T-helper 9 cell (primary cell): ENCODE results near the gene MREG.
"Not testable (repeated sequence)": the region's sequence is repeated elsewhere in the genome, so short reads cannot be mapped to it uniquely, and the experiment has no call there.

Experiments
- DNase-seq: peaks from one replicate; pipeline ENCODE4 v3.0.0-alpha.2; 2020

MREG gene

DNA sequence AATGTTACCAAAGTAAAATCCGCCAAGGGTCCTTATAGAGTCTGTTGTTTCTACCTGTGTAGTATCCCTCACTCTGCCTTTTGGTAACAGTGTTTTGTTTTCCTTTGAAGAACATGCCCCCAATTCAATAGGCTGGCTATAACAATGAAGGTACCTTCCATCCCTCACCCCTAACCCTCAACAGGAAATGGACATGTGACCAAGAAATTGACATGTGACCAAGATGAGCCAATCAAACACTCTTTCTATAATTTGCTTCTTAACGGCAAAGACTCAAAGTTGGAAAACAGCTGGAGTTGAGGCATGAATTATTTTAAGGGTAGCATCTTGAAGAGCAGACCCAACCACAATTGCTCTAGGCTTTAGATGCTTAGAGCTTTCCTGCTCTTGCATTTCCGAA, 5.4 kb upstream of the MREG start:
- no peak for DNase-seq

DNA sequence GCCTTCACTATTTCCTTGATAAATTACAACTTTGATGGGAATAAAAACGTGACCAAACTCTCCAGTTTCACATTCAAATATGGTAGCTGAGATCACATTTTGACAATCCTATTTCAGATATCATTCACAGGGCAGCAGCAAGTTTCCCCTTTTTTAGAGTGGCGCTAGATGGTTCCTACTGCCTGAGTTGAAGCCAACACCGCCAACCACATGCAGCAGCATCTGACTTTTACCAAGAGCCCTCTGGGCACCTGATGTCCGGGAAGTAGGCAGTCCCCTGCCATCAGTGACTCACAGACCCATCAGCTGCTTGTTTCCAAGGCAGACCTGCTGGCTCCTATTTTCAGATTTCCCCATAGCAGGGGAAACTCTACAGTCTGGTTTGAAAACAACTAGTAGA, 4.0 kb upstream of the MREG start:
- no peak for DNase-seq

DNA sequence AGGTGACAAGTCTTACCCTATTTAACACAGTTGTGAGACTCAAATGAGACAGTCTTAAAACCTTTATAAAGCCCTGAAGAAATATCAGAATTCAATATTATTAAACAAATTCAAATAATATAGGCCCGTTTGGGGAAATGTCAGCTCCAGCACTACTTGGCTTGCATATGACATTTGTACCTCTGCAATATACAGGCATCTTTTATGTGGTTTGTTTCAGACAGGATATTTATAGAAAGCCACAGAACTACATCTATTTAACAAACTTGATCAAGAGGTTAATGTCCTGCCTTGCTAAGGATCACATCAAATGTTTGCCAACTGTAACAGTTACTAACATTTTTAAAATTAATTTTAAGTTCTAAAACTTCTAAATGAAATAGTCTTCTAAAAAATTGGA, 3.2 kb upstream of the MREG start:
- DNase-seq = no peak

DNA sequence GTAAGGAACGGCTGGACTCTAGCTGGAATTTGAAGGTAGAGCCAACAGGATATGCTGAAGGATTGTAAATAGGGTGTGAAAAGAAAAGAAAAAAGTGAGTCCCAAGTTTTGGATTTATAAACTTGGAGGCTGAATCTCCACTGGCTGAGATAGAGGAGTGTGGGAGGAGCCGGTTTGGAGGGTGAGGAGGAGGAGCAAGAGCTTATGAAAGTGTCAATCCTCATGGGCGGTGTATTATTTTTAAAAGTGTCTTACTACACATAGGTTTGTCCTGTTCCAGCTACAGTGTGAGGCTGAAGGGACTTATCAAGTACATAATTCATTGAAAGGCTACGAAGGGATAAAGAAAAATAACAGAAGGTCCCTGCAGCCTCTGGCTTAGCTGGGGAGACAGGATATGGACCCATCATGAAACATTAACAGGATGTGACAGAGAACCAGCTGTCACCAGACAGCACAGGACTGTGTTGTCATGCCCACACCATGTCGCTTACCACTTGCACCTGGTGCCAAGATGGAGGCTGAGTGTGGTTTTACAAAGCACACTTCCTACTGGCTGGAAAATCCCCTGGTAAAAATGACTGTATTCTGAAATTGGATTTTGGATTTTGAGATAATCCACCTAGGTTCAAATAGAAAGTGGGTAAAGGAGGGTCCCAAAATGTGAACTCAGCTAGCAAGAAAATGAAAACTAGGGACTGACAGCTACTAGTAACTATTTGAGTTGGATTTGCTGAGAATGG, 2.5 kb upstream of the MREG start:
- DNase-seq = peak; percentile 23

DNA sequence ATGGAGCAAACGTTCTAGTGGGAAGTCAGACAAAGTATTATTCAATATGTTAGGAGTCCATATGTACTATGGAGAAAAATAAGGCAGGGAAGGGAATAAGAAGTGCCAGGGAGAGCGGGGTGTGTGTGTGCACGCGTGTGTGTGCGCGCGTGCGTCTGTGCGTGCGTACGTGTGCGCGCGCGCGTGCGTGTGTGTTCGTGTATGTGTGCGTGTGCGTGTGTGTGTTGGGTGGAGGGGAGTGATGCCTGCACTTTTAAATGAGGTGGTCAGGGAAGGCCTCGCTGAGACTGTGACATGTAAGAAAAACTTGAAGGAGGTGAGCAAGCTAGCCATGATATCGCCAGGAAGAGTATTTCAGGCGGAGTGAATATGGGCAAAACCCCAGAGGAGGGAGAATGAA, 1.6 kb upstream of the MREG start:
- no peak for DNase-seq

DNA sequence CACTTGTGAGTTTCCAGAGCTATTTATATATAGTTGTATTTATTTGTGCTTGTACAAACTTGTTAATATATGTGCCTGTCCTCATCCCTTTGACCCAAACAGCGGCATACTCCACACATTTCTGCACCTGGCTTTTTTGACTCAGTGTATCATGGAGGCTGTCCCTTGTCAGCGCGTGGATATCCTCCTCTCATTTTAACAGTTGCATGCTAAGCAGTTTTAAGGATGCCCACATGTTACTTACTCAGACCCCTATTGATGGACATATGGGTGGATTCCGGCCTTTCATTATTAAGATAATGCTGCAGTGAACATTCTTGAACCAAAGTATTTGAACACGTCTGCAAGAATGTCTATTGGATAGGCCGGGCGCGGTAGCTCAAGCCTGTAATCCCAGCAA, 655 bp upstream of the MREG start:
- DNase-seq = no peak

DNA sequence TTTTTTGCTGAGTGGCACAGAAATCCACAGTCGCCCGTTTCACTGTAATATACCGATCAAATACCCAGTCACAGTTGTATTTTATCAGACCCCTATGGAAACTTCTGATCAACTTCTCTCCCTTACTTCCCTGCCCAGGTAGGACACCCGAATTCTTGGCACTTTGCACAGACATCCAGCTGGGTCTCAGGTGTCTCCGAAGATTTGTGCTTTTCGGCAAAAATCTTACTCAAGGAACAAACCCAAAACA, 596 bp downstream of the MREG start:
- no peak for DNase-seq

DNA sequence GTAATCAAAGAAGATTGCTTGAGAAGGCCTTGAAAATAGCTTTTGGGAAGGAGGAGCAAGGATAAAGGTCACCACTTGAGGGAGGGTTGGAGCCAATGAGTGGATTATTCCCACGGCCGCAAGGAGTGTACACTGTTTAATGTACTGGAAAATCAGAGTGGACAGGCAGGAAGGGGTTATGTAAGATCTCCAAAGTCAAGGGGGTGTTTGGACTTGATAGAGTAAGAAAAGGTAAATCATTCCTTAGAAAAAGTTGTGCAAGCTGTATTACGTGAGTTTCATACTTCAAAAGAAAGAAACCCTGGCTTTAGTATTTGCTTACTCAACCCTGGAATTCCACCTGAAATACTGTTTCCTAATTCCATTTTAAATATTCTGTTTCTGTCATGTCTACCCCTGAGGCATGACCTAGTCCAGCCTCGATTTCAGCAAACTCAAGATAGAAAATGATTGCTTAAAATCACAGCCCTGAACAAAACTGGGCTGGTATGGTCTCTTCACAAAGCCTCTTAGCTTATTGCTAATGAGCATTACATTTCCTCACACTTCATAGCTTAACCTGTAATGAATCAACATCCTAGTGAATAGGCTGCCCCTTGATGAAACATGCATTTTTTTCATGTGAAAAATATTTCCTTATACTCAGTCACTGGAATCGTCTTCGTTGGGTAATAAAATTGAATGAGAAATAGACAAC, 1.1 kb downstream of the MREG start:
- DNase-seq = no peak

DNA sequence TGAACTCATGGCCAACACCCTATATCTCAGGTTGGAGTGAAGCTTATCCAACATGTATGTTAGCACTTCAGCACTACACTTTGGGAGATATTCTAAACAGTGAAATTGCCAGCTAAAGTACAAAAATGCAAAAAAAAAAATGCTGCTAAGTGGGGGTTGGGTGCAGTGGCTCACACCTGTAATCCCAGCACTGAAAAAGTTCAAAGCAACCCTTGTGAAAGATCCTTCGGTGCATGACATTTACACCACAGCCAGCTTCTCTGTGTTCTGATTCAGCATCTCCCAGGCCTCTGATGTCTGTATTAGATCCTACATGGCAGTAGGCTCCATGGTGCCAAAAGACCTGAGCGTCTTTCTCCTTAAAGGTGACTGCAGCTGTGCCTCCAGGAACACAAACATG, 4.1 kb downstream of the MREG start:
- not testable (repeated sequence) for DNase-seq

DNA sequence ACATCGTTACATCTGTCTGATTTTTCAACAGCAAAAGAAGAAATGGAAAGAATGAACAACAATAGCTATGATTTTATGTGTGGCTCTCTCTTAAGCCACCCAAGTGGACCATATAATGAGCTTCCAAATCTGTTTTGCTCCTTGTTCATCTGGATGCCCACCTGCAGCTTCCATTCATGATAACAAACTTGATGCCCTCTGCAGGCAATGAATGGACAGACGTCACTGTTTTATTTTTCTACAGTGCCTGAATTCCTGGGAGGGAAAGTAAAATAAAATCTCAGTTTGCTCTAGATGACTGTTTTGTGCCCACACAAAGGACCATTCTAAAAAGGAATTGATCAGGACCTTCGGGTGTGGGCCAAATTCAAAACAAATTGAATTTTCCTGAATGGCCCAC, 5.0 kb downstream of the MREG start:
- no peak for DNase-seq

DNA sequence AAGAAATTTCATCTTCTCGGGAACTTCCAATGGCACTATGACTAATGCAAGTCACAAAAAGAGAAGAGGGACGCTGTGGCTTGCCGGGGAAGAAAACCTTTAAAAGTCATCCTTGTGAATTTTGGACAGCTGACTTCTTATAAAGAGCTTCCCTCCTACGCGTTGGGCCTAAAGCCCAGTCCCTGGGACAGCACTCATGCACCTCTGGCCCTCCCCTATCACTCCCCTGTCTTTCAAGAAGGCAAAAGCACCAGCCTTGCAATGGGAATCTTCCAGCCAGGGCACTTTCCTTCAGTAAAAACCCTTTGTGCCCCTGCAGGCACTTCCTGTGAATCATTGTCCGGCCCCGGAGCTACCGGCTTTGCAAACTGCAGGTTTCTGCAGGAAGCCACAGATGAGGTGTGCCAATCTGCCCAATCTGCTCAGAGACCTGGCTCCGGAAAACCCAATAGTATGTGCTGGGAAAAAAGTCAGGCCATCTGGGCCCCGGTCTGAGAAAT, 7.1 kb downstream of the MREG start:
- no peak for DNase-seq

DNA sequence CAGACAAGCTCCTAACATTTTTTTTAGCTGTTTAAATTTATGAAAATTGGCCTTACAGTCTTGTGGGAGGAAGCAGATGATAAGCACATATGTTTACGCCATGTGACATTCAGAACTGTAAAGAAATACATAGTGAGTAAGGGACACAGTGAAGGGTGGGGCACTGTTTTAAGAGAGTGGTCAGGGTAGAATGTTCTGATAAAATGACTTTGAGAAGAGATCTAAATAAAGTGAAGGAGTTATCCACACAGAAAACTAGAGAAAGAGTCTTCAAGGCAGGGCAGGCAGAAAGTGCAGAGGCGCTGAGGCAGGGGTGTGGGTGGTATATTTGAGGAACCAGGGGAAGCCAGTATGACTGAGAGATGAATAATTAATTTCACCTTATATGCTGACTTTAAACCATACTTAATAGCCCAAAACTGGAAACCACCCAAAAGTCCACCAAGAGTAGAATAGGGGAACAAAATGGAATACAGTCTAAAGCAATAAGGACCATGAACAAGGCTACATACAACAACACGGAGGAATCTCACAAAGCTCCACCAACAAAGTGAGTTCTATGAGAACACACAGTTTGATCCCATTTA, 8.6 kb downstream of the MREG start:
- DNase-seq = no peak

DNA sequence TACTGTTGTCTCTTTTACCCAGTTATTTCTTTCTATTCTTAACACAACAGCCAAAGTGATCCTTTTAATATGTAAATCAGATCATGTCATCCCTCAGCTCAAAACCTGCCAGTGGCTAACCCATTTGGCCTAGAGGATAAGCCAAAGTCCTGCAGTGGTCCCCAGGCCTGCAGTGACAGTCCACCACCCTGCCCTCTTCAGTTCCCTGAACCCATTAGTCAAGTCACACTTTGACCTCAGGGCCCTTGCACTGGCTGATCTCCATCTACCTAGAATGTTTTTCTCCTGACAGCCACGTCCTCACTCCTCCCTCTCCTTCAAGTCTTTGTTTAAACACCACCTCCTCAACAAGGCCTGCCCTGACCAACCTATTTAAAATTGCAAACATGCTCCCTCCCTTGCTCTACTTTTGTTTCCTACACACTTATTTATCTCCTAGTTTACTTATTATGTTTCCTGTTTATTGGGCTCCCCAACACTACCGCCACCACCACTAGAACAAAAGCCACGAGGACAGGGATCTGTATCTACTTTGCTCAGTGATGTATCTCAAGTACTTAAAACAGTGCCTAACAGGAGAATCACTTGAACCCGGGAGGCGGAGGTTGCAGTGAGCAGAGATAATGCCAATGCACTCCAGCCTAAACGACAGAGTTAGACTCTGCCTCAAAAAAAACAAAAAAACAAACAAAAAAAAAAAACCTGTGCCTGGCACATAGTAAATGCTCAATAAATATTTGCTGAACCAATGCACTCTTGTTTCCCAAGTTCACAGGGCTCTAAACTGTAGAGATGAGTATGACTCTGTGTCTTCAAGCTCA, 9.3 kb downstream of the MREG start:
- no peak for DNase-seq

DNA sequence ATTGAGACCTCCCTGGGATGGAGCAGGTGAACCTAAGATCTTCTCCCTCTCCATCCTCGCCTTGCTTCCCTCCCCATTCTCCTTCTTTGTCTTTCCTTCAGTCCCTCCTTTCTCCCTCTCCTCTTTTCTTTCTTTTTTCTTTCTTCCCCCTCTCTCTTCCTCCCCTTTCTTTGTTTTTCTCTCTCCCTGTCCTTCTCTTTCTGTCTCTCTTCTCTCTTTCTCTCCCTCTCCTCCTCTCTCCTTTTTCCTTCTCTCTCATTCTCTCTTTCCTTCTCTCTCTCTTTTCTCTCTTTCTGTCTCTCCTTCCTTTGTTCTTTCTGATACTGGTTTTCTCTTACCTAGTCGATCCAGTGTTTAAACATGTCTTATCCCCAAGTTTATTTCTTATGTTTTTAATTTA, 10.7 kb downstream of the MREG start:
- no peak for DNase-seq

DNA sequence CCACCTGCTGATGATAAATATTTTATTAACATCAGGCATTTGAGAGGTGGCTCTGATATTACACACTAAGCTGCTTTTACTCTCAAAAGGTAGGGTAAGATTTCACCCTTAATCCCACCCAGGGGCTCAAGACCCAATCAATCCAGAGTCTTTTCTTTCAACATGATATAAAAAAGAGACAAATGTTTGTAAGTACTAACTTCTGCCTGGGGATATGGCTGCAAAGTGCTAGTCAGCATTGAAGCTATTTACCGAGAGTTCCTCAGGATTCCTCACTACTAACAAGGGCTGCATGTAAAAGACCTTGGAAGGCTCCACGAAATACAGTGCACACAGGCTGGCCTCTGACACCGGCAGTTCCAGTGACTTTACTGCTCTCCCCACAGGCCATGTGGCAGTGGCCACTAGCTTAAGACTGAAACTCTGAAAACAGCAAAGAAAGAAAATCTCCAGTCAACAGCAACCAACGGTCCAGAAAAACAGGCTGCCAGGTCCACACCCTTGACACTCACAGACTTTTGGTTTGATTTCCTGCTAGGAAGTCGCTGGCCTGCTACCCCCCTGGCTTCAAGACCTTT, 11.2 kb downstream of the MREG start:
- no peak for DNase-seq

DNA sequence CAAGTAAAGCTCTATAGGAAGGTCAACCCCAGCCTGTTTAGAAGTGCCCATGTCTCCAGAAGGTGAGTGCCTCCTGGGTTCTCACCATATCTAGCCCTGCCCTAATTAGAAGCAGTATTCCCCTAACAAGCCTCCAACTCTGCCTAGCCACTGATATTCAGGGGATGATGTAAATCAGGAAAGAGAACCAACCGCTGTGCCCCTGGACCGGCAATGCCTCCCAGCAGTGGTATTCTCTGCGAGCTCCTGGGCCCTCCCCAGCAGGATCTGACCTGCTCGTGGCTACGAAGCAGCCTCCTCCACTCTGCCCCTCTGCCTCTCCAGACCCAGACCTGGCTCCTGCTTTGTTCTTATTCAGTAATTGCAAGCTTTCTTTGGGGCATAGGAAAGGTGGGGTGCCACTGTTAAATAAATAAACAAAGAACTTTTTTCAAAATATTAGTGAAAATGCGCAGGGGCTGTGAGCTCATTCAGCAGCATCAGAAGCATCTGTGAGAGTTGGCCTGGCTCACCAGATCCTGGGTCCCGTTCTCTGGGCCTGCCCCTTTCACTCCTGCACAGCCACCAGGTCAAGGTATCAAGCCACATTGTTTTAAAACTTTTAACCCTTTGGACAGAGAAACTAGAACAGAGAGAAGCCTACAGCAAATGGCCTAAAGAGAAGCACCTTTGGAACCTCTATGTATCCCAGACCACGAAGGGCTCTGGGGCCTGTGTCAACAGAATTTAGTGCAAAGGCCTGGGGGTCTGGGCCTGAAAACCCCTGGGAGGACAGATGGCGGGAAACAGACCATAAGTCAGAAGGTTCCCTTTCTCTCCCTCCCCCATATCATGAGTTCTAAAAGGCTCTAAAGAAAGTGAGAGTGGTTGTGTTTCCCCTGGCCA, 11.9 kb downstream of the MREG start:
- no peak for DNase-seq

DNA sequence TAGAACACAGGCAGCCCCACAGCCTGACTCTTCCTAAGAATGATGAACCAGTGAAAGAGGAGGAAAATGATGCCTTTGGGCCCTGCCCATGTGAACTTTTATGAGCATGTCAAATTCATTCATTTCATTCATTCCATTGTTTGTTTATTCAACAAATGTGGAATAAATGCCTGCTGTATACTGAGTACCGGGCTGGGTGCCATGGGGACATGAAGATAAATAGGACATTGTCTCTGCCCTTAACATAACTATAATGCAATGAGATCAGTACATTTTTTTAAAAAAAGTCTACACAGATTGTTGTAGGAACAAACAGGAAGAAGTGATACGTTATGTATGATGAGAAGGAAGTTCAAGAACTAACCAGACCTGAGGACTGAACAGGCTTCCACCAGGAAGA, 14.7 kb downstream of the MREG start:
- DNase-seq = no peak

DNA sequence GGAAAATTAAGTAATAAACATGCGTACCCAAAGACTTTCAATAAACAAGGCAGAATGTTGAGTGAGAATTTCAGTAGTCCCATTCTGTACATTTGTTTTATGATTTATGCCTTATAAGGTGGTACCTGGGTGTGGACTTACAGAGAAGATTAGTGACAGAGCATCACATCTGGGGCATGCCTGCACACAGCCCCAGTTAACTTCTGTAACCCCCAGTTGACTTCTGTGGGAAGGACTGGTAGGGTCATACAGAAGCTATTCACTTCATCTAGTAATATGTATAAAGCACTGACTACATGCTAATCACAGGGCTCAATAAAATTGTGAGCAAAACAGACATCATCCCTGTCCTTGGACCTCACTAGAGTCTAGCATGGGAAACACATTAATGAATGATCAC, 16.1 kb downstream of the MREG start:
- DNase-seq = no peak

DNA sequence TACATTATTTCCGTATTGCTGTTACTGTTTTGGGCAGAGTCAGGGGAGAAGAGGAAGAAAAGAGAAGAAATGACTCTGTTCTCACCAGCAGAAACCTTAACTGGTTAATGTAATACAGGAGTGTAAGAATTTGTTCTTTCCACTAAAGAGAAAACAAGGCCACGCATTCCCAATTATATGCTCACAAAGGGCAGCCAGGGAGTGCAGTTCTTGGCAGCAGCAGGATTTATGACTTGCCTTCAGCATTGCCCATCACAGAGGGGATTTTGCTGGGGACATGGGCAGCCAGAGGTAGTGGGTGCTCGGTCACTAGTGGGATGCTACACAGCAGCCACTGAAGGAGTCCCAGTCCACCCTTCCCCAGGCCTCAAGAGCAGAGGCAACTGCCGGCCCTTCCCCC, 18.4 kb downstream of the MREG start:
- DNase-seq = no peak

DNA sequence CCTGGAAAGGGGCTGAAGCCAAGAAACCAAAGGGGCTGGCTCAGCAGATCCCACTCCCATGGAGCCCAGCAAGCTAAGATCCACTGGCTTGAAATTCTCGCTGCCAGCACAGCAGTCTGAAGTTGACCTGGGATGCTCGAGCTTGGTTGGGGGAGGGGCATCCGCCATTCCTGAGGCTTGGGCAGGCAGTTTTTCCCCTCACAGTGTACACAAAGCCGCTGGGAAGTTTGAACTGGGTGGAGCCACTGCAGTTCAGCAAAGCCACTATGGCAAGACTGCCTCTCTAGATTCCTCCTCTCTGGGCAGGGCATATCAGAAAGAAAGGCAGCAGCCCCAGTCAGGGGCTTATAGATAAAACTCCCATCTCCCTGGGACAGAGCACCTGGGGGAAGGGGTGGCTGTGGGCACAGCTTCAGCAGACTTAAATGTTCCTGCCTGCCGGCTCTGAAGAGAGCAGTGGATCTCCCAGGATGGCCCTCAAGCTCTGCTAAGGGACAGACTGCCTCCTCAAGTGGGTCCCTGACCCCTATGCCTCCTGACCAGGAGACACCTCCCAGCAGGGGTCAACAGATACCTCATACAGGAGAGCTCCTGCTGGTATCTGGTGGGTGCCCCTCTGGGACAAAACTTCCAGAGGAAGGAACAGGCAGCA, 24.7 kb downstream of the MREG start:
- DNase-seq = not testable (repeated sequence)

DNA sequence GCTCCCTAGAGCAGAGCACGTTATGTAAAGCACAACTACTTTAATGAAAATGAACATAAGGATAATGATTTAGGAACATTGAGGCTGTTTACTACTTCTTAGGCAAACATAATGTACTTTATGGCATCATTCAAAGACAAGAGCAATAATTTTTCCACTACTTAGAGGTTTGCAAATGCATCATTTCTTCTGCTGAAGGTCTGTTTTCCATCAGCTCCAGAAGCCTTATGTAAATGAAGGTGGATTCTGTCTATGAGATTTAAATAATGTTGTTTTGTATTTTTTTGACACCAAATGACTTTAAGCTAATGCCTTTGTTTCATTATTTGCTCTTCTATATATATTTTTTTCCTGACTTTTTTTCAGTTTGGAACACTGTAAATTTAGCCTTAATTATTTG, 28.1 kb downstream of the MREG start:
- no peak for DNase-seq

DNA sequence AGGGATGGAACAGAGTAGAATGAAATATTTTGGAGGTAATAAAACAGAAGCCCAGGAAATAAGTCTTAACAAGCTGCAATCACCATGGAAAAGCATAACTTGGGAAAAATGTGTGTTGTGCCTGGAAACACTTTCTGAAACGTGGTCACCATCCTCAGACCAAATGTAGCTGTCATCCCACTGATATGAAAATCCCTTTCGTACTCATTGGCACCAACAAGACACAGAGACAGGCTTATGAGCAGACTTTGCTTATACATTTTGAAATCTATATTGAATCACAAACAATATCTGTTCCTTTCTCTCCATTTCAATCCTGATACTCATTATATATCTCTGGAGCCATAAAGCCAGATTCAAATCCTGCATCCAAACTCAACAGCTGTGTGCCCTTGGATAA, 28.7 kb downstream of the MREG start:
- DNase-seq = no peak
